Measurements from ENCODE around the gene BLOC1S3. TPM values are rescaled to one million over a fixed set of nuclear protein-coding genes. Genes with fewer than 3 reads are reported as not detected.

The BLOC1S3 gene
- total and polyA plus RNA-seq, 11 donors = 2.0 to 8.1 (median 4.8) TPM

- 63 to 73% (median 63%) methylated on average over 4 of the region's 4 CpGs for WGBS, 4 donors
- Histone ChIP-seq H3K4me3 (no peak overlapping the region), H3K27ac (no peak overlapping the region), H3K27me3 (peaks cover 0 to 36% (median 14%) of the 10 kb centered on the region in 9 donors), H3K4me1 (peaks cover 0 to 19% (median 5%) of the 10 kb centered on the region in 12 donors), H3K36me3 (no peaks in the 10 kb centered on the region), H3K9me3 (no peaks in the 10 kb centered on the region)
- TF ChIP-seq, protein P1, sequence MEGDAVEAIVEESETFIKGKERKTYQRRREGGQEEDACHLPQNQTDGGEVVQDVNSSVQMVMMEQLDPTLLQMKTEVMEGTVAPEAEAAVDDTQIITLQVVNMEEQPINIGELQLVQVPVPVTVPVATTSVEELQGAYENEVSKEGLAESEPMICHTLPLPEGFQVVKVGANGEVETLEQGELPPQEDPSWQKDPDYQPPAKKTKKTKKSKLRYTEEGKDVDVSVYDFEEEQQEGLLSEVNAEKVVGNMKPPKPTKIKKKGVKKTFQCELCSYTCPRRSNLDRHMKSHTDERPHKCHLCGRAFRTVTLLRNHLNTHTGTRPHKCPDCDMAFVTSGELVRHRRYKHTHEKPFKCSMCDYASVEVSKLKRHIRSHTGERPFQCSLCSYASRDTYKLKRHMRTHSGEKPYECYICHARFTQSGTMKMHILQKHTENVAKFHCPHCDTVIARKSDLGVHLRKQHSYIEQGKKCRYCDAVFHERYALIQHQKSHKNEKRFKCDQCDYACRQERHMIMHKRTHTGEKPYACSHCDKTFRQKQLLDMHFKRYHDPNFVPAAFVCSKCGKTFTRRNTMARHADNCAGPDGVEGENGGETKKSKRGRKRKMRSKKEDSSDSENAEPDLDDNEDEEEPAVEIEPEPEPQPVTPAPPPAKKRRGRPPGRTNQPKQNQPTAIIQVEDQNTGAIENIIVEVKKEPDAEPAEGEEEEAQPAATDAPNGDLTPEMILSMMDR (IDR thresholded peaks at IDR 0.05) = no peak
- TF ChIP-seq POLR2A (IDR thresholded peaks at IDR 0.05) = no peak
- DNase-seq (no peak), ATAC-seq (no peak)
- intact Hi-C loops (cut with DNase I) = no loop called here
Measured at GRCh38 chr19:45218426-45218825, 39.8 kb downstream of the BLOC1S3 start.

GRCh38 chr19:45218911-45219743, 40.5 kb downstream of the BLOC1S3 start:
- Histone ChIP-seq H3K27me3 (peaks cover 0 to 36% (median 14%) of the 10 kb centered on the region in 9 donors), H3K36me3 (no peaks in the 10 kb centered on the region), H3K9me3 (no peaks in the 10 kb centered on the region), H3K27ac (no peak overlapping the region), H3K4me1 (peaks cover 0 to 19% (median 5%) of the 10 kb centered on the region in 12 donors), H3K4me3 (no peak overlapping the region)
- TF ChIP-seq POLR2A (IDR thresholded peaks at IDR 0.05) = no peak
- TF ChIP-seq, protein P1 (IDR thresholded peaks at IDR 0.05) = no peak
- no peak for DNase-seq
- WGBS, 4 donors = 78 to 84% (median 82%) methylated on average over 18 of the region's 18 CpGs
- intact Hi-C loops (cut with DNase I) = no loop called here
- ATAC-seq = no peak

GRCh38 chr19:45222724-45223123, 44.1 kb downstream of the BLOC1S3 start:
- ATAC-seq = no peak
- Histone ChIP-seq H3K27ac (no peak overlapping the region), H3K4me1 (peaks cover 0 to 2% (median 0%) of the 10 kb centered on the region in 12 donors), H3K36me3 (no peaks in the 10 kb centered on the region), H3K9me3 (no peaks in the 10 kb centered on the region), H3K27me3 (peaks cover 0 to 12% (median 2%) of the 10 kb centered on the region in 9 donors), H3K4me3 (no peak overlapping the region)
- TF ChIP-seq POLR2A (IDR thresholded peaks at IDR 0.05) = no peak
- TF ChIP-seq, protein P1 (IDR thresholded peaks at IDR 0.05) = no peak
- 90 to 97% (median 95%) methylated on average over 6 of the region's 6 CpGs for WGBS, 4 donors
- DNase-seq = no peak
- intact Hi-C loops (cut with DNase I) = no loop called here

DNA sequence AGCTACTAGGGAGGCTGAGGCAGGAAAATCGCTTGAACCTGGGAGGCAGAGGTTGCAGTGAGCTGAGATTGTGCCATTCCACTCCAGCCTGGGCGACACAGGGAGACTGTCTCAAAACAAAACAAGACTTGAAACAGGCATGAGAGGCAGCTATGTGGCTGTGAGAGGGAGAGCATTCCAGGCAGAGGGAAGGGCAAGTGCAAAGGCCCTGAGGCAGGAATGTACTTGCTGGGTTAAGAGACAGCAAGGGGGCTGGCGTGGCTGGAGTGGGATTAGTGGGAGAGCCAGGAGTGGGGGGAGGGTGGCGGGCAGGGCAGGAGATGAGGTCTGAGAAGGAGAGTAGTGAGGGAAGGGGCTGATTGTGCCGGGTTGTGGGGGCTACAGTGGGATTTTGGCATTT, 45.3 kb downstream of the BLOC1S3 start:
- Histone ChIP-seq H3K27me3 (peaks cover 0 to under 1% (median 0%) of the 10 kb centered on the region in 9 donors), H3K27ac (no peak overlapping the region), H3K36me3 (no peaks in the 10 kb centered on the region), H3K9me3 (no peaks in the 10 kb centered on the region), H3K4me1 (no peaks in the 10 kb centered on the region), H3K4me3 (no peak overlapping the region)
- no peak for ATAC-seq
- intact Hi-C loops (cut with DNase I) = no loop called here
- no peak for DNase-seq
- 84 to 95% (median 91%) methylated on average over 5 of the region's 5 CpGs for WGBS, 4 donors
- no peak for TF ChIP-seq POLR2A (IDR thresholded peaks at IDR 0.05)
- TF ChIP-seq, protein P1 (IDR thresholded peaks at IDR 0.05) = no peak
